ENCODE measurements around the gene PTGR3.

The PTGR3 gene

GRCh38 chr18:75167759-75168618 is 41.0 kb downstream of the PTGR3 start:
- DNase-seq: no peak

- no peak for DNase-seq
Measured at GRCh38 chr18:75167137-75167536, 41.8 kb downstream of the PTGR3 start.

- no peak for DNase-seq
Measured at GRCh38 chr18:75165926-75166325, 43.0 kb downstream of the PTGR3 start.

- DNase-seq: no peak
Measured at GRCh38 chr18:75164479-75164878, 44.5 kb downstream of the PTGR3 start.

GRCh38 chr18:75163736-75164135 is 45.2 kb downstream of the PTGR3 start:
- DNase-seq: no peak

- DNase-seq: no peak
Measured at GRCh38 chr18:75162978-75163377, 46.0 kb downstream of the PTGR3 start.

GRCh38 chr18:75162467-75162866 is 46.5 kb downstream of the PTGR3 start:
- peak; percentile 3 for DNase-seq

- DNase-seq: no peak
Measured at GRCh38 chr18:75161256-75162028, 47.5 kb downstream of the PTGR3 start.

GRCh38 chr18:75160364-75160763 is 48.6 kb downstream of the PTGR3 start:
- no peak for DNase-seq

GRCh38 chr18:75159646-75160356 is 49.1 kb downstream of the PTGR3 start:
- no peak for DNase-seq

- DNase-seq: no peak
Measured at GRCh38 chr18:75159238-75159518, 49.8 kb downstream of the PTGR3 start.
